Bronchial epithelial cell (primary cell): ENCODE measurements around the gene UPK3A. TPM values are rescaled to one million over a fixed set of nuclear protein-coding genes. Genes with fewer than 3 reads are reported as not detected.

ENCODE experiments used
- DNase-seq: peaks from one replicate; pipeline ENCODE4 v3.0.0-alpha.2; 2010; ENCODE audit warnings: low read depth
- FAIRE-seq: peaks from 2 replicates; lab custom pipeline; 2011; peaks lifted over from hg19 to GRCh38; lab: Jason Lieb, UNC
- H3K27me3 ChIP-seq: 2 replicates; pipeline ENCODE4 v1.5.1; 2011; ENCODE audit warnings: low read length; ENCODE audit not compliant: control insufficient read depth, insufficient read depth
- H3K36me3 ChIP-seq: 2 replicates; pipeline ENCODE4 v1.5.1; 2011; ENCODE audit warnings: low read length; ENCODE audit not compliant: control insufficient read depth, insufficient read depth
- H3K4me3 ChIP-seq: 2 replicates; pipeline ENCODE4 v1.5.1; 2011; ENCODE audit warnings: mild to moderate bottlenecking, low read depth, low read length, control low read depth
- total RNA-seq: library from RNA; depleted of rRNA; stranded (reverse); fragments of >200 nt; gene quantifications from 2 replicates; pipeline ENCODE4 v1.2.1, GENCODE V29; 2014
- TF ChIP-seq, protein P1 (sequence below): IDR thresholded peaks from 2 replicates; pipeline ENCODE4 v1.5.1; 2011; ENCODE audit warnings: mild to moderate bottlenecking, moderate library complexity, low read length, control low read depth, inconsistent platforms; ENCODE audit not compliant: insufficient read depth, severe bottlenecking

The UPK3A gene
- total RNA-seq, 1 donor from 2014 or later: not detected

- DNase-seq (no peak), FAIRE-seq (no peak)
- TF ChIP-seq, protein P1, sequence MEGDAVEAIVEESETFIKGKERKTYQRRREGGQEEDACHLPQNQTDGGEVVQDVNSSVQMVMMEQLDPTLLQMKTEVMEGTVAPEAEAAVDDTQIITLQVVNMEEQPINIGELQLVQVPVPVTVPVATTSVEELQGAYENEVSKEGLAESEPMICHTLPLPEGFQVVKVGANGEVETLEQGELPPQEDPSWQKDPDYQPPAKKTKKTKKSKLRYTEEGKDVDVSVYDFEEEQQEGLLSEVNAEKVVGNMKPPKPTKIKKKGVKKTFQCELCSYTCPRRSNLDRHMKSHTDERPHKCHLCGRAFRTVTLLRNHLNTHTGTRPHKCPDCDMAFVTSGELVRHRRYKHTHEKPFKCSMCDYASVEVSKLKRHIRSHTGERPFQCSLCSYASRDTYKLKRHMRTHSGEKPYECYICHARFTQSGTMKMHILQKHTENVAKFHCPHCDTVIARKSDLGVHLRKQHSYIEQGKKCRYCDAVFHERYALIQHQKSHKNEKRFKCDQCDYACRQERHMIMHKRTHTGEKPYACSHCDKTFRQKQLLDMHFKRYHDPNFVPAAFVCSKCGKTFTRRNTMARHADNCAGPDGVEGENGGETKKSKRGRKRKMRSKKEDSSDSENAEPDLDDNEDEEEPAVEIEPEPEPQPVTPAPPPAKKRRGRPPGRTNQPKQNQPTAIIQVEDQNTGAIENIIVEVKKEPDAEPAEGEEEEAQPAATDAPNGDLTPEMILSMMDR: no peak
- Histone ChIP-seq H3K4me3 (no peak overlapping the region), H3K27me3 (peaks cover 2% of the 10 kb centered on the region), H3K36me3 (no peaks in the 10 kb centered on the region)
Measured at GRCh38 chr22:45262195-45262930, 22.4 kb upstream of the UPK3A start.

- FAIRE-seq: no peak
- DNase-seq: no peak
- H3K4me3 ChIP-seq: no peak overlapping the region
- no peaks in the 10 kb centered on the region for H3K36me3 ChIP-seq
- H3K27me3 ChIP-seq: peaks cover 2% of the 10 kb centered on the region
- TF ChIP-seq, protein P1: no peak
Measured at GRCh38 chr22:45262931-45263462, 21.8 kb upstream of the UPK3A start.

GRCh38 chr22:45263463-45264269 lies 21.1 kb upstream of the UPK3A start:
- DNase-seq (peak; percentile 80), FAIRE-seq (no peak)
- Histone ChIP-seq H3K27me3 (peaks cover 2% of the 10 kb centered on the region), H3K4me3 (no peak overlapping the region), H3K36me3 (no peaks in the 10 kb centered on the region)
- TF ChIP-seq, protein P1: peak; percentile 85

- DNase-seq (no peak), FAIRE-seq (no peak)
- TF ChIP-seq, protein P1: no peak
- no peaks in the 10 kb centered on the region for H3K36me3 ChIP-seq
- H3K4me3 ChIP-seq: no peak overlapping the region
- peaks cover 8% of the 10 kb centered on the region for H3K27me3 ChIP-seq
Measured at GRCh38 chr22:45265535-45265934, 19.2 kb upstream of the UPK3A start.

- no peaks in the 10 kb centered on the region for H3K36me3 ChIP-seq
- TF ChIP-seq, protein P1: no peak
- FAIRE-seq (no peak), DNase-seq (no peak)
- peaks cover 6% of the 10 kb centered on the region for H3K27me3 ChIP-seq
- H3K4me3 ChIP-seq: peak overlapping the region; percentile 55
Measured at GRCh38 chr22:45268167-45268957, 16.4 kb upstream of the UPK3A start.
